HG02642 (cell line): ENCODE results near the gene SHROOM3.

ENCODE experiments used
- ATAC-seq: cut with Tn5 transposase; IDR thresholded peaks from one replicate; pipeline ENCODE4 v1.9.1; 2021; ENCODE audit warnings: mild to moderate bottlenecking; ENCODE audit not compliant: unreplicated experiment, poor library complexity

Gene SHROOM3

GRCh38 chr4:76611616-76612207, 176.7 kb downstream of the SHROOM3 start:
- no peak for ATAC-seq

GRCh38 chr4:76614589-76614988, 179.6 kb downstream of the SHROOM3 start:
- ATAC-seq = no peak

- no peak for ATAC-seq
These were observed 181.0 kb downstream of the SHROOM3 start for GRCh38 chr4:76615999-76616398.

- no peak for ATAC-seq
These were observed 181.5 kb downstream of the SHROOM3 start for GRCh38 chr4:76616526-76616925.

GRCh38 chr4:76620723-76621468, 185.9 kb downstream of the SHROOM3 start:
- ATAC-seq = no peak

GRCh38 chr4:76622126-76622525, 187.1 kb downstream of the SHROOM3 start:
- no peak for ATAC-seq

GRCh38 chr4:76622717-76623116, 187.7 kb downstream of the SHROOM3 start:
- no peak for ATAC-seq

GRCh38 chr4:76623217-76624045, 188.4 kb downstream of the SHROOM3 start:
- ATAC-seq = no peak

GRCh38 chr4:76624241-76624681, 189.2 kb downstream of the SHROOM3 start:
- no peak for ATAC-seq

GRCh38 chr4:76624931-76625715, 190.1 kb downstream of the SHROOM3 start:
- no peak for ATAC-seq

- ATAC-seq = no peak
These were observed 191.8 kb downstream of the SHROOM3 start for GRCh38 chr4:76626686-76627465.

GRCh38 chr4:76628251-76628650, 193.2 kb downstream of the SHROOM3 start:
- no peak for ATAC-seq

- no peak for ATAC-seq
These were observed 195.7 kb downstream of the SHROOM3 start for GRCh38 chr4:76630741-76631140.

GRCh38 chr4:76634220-76634619, 199.2 kb downstream of the SHROOM3 start:
- ATAC-seq = no peak

- ATAC-seq = no peak
These were observed 202.8 kb downstream of the SHROOM3 start for GRCh38 chr4:76637712-76638361.

- no peak for ATAC-seq
These were observed 204.3 kb downstream of the SHROOM3 start for GRCh38 chr4:76639288-76639687.

GRCh38 chr4:76640353-76640910, 205.4 kb downstream of the SHROOM3 start:
- ATAC-seq = no peak

- no peak for ATAC-seq
These were observed 206.3 kb downstream of the SHROOM3 start for GRCh38 chr4:76641351-76641750.

GRCh38 chr4:76641758-76642157, 206.7 kb downstream of the SHROOM3 start:
- ATAC-seq = no peak
